GM18519 (cell line): ENCODE data around the gene NKX2-3.
A peak's percentile ranks its signal among the peaks of the same experiment; 100 is the strongest.

Experiments
- ATAC-seq: cut with Tn5 transposase; IDR thresholded peaks from one replicate; pipeline ENCODE4 v1.9.1; 2021; ENCODE audit warnings: mild to moderate bottlenecking, moderate library complexity; ENCODE audit not compliant: unreplicated experiment, low FRiP score

Gene NKX2-3

DNA sequence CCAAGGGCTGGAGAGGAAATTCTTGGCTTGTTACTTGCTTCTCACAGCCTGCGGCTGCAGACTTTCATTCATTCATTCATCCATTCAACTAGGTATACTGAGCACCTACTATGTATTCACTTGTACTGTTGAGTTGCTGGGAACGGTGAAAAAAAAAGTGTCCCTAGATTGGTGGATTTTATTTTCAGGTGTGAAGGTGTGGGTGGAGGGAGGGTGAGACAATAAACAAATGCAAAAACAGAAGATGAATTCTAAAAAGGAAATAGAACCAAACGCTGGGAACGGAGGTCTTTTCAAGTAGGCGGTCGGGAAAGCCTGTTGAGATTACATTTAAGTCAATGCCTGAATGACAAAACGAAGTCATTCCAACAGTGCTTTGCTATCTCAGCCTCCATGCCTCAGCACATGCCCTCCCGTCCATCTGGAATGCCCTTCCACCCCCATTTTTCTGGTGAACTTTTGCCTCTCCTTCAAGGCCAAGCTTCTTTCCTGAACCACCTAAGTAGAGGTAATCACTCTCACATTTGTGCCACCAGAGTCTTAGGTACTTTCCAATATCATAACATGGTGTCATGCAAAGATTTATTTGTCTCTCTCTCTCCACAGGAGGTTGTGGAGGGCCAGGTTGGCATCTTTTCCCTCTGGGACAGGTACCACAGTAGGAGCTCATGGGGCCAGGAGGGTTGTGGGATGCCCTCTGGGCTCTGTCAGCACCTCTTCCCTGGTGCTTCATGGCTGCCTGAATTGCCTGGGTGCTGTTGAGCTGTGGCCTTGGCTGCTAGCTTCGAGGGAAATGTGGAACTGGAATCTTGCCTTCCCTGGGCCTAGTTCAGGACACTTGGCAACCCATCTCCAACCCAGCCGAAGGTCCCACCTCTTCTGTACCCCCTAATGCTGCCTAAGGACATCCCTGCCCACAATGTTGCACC lies 5.5 kb downstream of the NKX2-3 start:
- ATAC-seq = no peak

DNA sequence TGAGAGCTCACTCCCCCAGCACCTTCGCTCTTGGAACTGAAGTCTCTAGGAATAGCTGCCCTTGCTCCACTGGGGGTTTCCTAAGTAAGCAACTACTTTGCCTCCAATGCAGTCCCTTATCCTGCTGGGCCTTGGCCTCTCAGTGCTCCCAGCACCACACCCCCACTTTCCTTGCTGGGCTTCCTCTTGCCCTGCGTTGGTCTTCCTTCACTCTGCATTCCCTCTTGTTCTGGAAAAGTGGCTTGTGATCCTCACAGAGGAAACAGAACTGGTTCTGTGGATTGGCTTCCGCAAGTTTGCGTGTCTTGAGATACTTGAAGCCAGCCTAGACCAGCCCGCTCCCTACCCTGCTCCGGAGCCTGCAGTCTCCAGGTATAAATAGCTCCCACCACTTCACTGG lies 6.4 kb downstream of the NKX2-3 start:
- ATAC-seq = no peak

DNA sequence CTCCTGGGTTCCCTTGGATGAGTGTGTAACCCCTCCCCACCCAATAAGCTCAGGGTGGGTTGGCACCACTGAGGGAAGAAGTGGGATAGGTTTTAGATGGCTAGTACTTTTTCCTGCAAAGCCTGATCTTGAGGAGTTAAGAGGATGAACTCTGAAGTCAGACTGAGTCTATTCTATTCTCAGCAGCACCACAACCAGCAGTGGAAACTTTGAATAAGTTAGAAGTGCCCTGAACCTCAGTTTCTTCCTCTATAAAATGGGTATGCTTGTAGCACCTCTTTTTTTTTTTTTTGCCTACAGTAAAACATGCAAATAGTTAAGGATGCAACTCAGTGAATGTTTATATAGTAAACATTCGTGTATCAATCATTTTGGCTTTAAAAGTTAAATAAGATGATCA lies 7.1 kb downstream of the NKX2-3 start:
- ATAC-seq = no peak

DNA sequence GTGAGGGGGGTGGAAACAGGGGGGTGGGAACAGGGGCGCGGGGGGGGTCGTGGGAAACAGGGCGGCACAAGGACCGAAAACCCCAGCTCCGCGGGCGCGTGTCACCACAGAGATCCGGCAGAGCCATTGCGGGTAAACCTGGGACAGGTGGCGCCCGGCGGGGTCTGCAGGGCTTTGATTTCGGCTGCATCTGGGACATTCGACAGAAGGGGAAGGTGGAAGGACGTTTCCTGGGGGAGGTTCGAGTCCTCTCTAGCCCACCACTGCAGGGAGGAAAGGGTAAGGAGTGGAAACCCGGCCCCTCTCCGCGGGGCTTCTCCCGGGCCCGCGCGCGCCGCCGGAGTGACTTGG lies 7.5 kb downstream of the NKX2-3 start:
- no peak for ATAC-seq

DNA sequence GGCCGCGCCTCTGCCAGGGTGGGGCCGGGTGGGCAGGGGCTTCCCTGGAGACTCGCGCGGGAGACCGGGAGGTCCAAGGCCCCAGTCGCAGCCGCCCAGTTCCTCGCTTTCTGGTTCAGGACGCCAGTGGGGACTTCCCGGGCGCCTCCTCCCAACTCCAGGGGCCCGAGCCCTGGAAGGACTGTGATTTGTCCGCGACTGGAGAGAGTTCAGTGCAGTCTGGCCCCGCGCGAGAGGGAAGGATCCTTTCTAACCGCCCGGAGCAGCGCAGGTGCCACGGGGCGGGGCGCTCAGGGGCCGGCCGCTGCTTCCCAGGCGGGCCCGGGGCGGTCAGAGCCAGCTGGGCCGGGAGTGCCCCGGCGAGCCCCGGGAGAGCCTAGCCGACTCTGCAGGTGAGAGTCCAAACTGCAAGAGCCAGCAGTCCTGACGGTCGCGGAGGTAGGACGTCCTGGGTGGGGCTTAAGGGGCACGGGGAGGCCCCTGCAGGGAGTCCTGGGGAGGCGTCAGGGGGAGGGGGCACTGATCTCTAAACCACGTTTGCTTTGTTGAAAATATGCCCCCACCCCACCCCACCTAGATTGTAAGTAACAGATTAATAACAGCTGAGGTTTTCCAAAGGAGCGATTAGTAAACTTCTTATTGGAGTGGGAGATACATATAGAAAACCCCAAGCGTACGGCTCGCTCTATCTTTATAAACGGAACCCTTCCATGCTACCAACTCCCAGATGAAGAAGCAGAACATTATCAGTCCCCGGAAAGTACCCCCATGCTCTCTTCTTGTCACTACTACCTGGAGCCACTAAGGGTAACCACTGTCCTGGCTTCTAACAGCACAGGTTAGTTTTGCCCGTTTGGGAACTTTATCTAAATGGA lies 8.2 kb downstream of the NKX2-3 start:
- ATAC-seq = no peak

DNA sequence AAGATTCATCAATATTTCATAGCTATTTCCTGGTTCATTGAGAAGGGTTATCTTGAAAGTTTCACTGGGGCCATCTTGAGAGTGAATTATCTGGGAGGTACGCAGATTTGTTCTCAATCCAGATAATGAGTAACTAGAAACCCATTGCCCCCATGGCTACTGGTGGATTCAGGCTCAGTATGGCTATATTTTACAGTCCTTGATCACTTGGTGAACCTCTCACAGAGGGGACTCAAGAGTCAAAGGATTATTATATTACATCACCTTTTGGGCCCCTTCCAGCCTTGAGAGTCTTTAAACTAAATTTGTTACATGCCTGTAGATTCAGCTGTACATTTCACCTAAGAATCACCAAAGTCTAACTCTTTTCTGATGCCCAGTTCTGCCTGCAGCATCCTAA lies 11.6 kb downstream of the NKX2-3 start:
- ATAC-seq = no peak

DNA sequence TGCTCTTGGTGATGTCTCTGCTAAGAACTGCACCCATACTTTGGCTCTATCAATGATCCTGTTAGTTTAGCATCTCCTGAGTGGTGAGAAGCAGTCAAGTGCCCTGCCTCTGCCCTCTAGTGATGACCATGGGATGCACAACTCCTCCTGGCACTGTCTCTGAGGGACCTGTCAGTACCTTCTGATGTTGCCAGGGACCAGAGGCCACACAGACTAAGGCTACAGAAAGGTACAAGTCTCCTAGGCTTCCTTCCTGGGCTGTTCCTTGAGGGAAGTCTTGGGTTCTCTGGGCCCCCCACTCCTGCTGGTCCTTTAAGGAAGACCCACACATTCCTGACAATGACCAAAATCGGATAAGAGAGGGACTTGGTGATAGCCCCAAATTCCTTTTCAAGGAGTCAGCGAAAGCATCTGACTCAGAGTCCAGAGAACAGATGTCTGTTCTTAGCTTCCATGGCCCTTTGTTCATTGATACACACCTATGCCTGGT lies 15.3 kb downstream of the NKX2-3 start:
- ATAC-seq = no peak

DNA sequence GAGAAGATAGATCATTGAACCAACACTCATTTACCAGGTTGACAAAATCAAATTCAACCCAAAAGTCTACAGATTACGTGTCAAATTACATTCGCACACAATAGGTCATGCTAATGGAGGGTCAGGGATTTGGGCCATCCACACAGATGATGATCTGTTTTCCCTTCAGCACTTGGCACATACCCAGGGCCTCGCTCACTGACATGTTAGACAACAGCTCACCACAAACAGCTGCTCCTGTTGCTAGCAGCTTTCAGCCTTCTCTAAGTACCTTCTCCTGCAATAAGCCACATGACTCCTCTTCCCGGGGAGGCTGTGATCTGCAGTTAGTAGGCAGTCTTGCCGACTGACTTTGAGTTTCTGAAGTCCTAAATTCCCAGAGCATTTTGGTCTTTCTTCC lies 18.4 kb downstream of the NKX2-3 start:
- no peak for ATAC-seq

DNA sequence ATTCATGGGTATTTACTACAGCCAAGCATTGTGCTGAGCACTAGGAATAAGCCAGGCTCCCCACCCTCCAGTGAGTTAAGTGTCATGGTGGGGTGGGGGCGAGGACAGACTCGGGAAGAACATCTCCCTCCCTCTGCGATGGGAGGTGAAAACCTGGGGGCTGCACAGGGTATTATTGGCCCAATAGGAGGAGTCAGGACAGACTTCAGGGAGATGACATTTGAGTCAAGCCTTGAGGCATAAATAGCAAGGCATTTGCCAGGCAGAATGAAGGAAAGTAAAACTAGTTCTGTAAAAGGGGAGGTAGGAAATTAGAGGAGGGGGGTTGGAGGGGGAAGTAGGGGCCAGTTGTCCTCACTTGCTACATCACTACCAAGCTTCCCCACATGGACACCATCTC lies 18.9 kb downstream of the NKX2-3 start:
- ATAC-seq = no peak

DNA sequence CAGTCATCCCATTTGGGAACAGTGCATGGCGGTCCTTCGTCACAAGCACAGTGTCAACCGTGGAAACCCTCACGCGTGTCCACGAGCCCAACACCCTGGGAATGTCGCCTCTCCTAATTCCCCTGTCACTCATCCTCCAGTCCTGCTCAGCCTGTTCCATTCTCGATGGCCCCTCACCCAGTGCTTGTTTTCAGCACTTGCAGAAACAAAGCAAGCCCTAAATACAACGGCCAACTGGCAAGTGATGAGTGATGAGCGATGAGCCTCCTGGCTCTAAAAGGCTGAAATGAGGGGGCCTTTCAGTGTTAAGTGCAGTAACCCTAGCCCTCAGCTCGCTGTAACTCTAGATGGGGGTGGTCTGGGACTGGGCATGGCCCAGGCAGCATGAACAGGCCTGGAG lies 22.6 kb downstream of the NKX2-3 start:
- no peak for ATAC-seq

DNA sequence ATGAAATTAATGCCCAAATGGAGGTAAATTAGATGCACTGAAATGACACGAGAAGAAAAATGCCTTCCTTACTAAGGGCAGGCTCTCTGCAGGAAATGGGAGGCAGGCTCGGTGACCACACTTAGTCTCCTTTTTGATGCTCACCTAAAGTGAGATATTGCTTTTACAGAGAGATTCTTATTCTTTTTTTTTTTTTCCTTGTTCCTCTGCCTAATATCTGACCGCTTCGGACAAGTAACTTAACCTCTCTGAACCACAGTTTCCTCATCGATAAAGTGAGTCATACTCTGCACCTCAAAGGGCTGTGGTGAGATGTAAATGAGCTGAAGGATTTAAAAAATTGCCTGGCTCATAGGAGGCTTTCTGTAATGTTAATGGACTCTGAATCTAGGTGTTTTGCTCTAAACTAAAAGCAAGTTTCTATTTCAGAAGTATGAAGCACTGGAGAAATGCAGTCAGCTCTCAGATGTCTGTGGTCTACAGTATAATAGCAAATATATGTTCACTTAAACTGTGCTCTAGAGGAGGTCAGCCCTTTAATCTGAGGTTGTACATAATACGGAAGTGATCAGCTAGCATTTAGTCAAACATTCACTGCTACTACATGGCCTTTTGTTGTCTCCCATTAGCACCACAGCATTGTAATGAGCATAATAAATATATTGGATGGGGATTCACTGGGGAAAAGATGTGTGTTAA lies 23.2 kb downstream of the NKX2-3 start:
- ATAC-seq = peak; percentile 83

DNA sequence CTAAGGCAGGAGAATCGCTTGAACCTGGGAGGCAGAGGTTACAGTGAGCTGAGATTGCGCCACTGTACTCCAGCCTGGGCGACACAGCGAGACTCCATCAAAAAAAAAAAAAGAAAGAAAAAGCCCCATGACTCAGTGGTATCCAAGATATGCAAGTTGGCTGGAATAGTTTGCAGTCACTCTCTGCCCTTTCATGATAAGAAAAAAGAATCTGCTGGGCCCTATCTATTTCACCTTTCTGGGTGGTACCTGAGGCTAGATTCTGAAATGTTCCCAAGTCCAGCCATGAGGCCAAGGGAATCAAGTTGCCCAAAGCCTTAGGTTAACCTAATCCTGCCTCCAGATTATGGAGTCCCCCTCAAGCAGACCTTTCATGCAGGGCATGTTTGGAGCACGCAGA lies 24.3 kb downstream of the NKX2-3 start:
- no peak for ATAC-seq

DNA sequence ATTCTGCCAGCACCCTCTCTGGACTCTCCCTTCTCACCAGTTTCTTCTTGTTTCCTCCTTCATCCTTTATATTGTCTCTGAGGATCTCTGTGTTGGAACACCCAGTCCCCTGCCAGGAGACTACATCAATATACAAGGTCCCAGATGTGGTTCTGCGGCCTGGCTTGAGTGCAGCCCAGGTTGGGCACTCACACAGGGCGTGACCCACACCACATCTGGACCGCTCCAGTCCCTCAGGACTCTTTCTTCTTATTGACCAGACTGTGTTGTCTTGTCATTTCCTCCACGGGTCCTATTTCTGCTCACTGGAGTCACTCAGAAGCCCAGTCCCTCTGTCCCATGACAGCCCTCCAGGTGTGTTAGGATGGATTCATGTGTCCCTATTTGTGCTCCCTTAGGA lies 26.0 kb downstream of the NKX2-3 start:
- no peak for ATAC-seq

DNA sequence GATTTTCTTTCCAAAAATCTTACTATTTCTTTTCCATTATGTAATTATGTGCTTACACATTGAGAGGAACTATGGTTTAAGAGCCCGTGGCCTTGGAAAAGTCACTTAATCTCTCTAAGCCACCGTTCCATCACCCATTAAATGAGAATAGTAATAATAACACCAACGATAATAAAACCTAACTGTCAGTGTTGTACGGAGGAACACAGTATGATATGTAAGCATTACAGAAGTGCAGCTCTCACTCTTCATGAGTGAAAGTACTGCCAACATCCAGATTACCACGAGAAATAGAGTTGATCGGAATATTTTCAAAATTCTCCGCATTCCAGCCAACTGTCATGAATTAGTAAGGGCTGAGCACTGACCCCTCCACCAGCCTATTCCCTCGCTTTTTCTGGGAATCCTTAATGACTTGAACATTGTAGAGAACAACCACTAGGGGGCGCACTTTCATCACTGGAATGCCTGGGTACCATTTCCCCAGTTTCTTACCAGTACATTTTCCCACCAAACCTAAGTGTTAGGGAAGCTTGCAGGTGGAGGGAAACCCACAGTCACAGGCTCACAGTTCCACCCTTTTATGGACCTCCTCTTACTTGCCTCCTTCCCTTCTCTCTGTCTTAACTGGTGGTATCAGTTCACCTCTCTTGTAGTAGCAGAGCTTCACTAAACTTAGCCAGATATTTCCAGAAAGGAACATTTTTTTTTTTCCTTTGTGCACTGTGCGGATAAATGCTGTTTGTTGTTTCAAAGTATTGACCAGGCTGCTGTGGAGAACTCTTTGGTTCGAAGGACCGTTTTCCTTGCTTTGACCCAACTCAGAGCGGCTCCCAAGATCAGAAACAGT lies 27.8 kb downstream of the NKX2-3 start:
- no peak for ATAC-seq

DNA sequence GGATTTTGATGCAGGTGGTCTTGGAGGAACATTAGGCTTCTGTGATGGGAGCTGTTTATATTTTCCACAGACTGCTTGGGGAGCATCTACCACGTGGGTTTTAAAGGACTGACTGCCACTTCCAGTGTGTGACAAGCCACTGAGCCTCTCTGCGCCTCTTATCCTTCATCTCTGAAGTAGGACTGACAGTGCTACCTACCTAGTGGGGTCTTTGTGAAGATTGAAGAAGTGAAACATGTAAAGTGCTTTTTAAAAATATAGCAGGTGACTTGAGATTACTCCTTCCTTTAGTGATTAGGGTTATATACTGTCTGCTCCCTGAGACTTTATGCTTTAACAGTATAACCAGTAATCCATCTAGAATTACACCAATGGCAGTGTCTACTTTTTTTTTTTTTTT lies 29.9 kb downstream of the NKX2-3 start:
- ATAC-seq = no peak

DNA sequence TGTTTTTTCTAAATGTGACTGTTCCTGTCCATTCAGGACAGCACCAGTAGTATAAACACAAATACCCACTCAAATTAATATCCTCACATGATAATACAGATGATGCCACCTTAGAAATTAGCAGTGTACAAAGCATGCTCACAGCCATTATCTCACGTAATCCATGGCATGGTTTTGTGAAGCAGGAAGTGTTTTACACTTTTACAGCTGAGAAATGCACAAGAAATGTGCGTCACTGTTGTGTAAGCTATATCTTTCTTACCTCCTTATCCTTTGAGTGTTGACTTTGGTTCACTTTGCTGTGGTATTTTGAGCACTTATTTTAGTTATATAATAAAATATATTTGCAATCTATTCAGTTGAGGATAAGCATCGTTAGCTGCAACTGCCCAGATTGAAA lies 31.6 kb downstream of the NKX2-3 start:
- ATAC-seq = no peak

DNA sequence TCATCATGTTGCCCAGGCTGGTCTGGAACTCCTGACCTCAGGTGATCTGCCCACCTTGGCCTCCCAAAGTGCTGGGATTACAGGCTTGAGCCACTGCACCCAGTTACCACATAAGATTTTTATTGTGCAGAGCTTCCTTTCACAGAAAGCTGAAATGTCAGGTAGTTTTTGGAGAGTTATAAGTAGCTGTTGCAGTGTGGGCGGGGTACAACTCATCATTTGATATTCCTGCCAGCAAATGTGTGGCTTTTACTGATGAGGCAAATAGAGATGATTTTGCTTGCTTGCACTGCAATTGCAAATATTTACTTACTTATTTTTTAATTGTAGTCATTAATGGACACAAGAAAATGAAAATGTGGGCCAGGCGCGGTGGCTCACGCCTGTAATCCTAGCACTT lies 32.4 kb downstream of the NKX2-3 start:
- ATAC-seq = no peak

DNA sequence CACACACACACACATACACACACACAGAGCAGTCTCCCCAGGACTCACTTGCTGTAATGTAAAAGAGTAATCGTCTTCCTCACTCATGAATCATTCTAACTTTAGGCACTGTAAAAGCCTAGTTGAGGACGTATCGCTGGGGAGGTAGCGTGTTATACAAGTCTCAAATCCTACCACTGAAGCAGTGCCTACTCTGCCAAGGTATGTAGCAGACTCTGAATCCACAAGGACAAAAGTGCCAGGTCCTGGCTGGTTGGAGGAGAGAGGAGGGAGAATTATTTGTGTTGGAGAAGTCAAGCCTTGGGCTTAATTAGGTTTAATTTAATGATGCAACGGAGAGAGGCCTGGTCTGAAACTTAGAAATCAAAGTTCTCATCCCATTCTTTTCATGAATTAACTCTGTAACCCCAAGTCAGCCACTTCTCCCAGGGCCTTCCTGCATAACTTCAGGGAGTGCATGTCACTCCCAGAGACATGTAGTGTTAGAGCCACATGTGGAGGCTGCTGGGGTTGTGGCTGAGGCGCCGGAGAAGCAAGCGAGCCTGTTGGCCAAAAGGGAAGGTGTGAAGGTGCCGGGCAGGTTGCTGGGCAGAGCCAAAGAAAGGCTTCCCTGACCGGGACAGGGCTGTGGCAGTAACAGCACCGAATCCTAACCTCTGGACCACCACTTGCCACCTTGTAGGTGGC lies 36.7 kb downstream of the NKX2-3 start:
- no peak for ATAC-seq

DNA sequence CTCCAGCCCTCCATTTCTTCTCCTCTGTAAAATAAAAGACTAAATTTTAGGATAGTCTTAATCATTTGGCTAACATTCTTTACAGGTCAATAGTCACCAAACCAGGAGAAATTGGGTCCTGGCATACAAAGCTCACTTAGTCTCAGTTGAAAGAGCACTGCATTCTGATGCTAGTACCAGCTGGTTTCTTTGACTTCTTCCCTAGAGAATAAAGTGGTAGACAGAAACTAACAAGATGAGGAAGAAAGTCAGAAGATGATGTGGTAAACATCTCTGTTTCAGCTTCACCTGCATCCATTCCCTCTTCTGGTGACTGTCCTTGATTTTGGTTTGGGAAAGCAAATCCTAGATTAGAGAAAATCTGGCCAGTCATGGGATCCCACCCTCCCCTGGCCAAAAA lies 37.2 kb downstream of the NKX2-3 start:
- ATAC-seq = no peak
